MCF 10A (cell line): ENCODE results near the gene CAPN9. TPM values are rescaled to one million over a fixed set of nuclear protein-coding genes. Genes with fewer than 3 reads are reported as not detected.
A peak's percentile ranks its signal among the peaks of the same experiment; 100 is the strongest.

Source experiments
- BruUV-seq: library from RNA; stranded (reverse); fragments of 400-500 nt; replicated peaks from 2 replicates; lab custom pipeline; 2021; lab: Mats Ljungman, UMichigan
- CTCF ChIA-PET: fragments of 300-600 bp; sonication (Branson Sonifier 250); formaldehyde crosslinking; extraction: SDS; loops from one replicate; lab custom pipeline; 2021; ENCODE audit warnings: antibody characterized with exemption, inconsistent platforms; lab: Yijun Ruan, JAX
- POLR2A ChIA-PET: fragments of 300-600, 350-650 bp; sonication (Branson Sonifier 250); formaldehyde crosslinking; extraction: SDS; loops from one replicate; lab custom pipeline; 2020; ENCODE audit warnings: antibody characterized with exemption, inconsistent platforms; lab: Yijun Ruan, JAX
- DNase-seq: peaks from one replicate; pipeline ENCODE4 v3.0.0-alpha.2; 2018; ENCODE audit not compliant: unreplicated experiment
- H3K27ac Mint-ChIP-seq: one replicate; pipeline ENCODE4 v1.8.0; 2022; ENCODE audit warnings: mild to moderate bottlenecking, low read depth, mixed read lengths; ENCODE audit not compliant: unreplicated experiment
- H3K27me3 Mint-ChIP-seq: one replicate; pipeline ENCODE4 v1.8.0; 2022; ENCODE audit warnings: mixed read lengths; ENCODE audit not compliant: insufficient read depth, unreplicated experiment
- H3K36me3 Mint-ChIP-seq: one replicate; pipeline ENCODE4 v1.8.0; 2022; ENCODE audit warnings: mild to moderate bottlenecking, moderate library complexity, mixed read lengths; ENCODE audit not compliant: insufficient read depth, unreplicated experiment
- H3K4me1 Mint-ChIP-seq: one replicate; pipeline ENCODE4 v1.8.0; 2022; ENCODE audit warnings: mixed read lengths; ENCODE audit not compliant: insufficient read depth, unreplicated experiment
- H3K4me3 Mint-ChIP-seq: one replicate; pipeline ENCODE4 v1.8.0; 2022; ENCODE audit warnings: mild to moderate bottlenecking, moderate library complexity, mixed read lengths; ENCODE audit not compliant: unreplicated experiment
- H3K9me3 Mint-ChIP-seq: one replicate; pipeline ENCODE4 v1.8.0; 2022; ENCODE audit warnings: mixed read lengths; ENCODE audit not compliant: unreplicated experiment
- intact Hi-C: fragments of 100-400 bp; cut with micrococcal nuclease; formaldehyde crosslinking; loops from 2 replicates; pipeline ENCODE4 v1.14.1; 2022
- total RNA-seq: library from RNA; stranded (reverse); gene quantifications from 2 replicates; pipeline ENCODE4 v1.2.3, GENCODE V29; 2022
- TF ChIP-seq, protein P1 (sequence below): fragments of 200-600 bp; IDR thresholded peaks from one replicate; pipeline ENCODE4 v1.8.0; 2022; ENCODE audit warnings: antibody characterized with exemption, mild to moderate bottlenecking; ENCODE audit not compliant: unreplicated experiment

CAPN9 gene
- total RNA-seq, 1 experiment from 2014 or later: not detected

- no TSS peak for BruUV-seq
- ChIA-PET CTCF (interaction anchor here (0.6 to 2.1 kb wide), 22 partner anchors 9 to 379 kb away, joined by 3 to 12 read pairs (median 4); no protein-coding TSS in a partner anchor), POLR2A (interaction anchor here (1.0 to 2.5 kb wide), 2 partner anchors 99 to 130 kb away, joined by 3 to 11 read pairs; partner anchors contain the start of gene COG2)
- intact Hi-C loops: loop anchor here (1.0 to 2.0 kb wide), 3 partner anchors 92 to 140 kb away; partner anchors contain the start of gene COG2
- H3K36me3 Mint-ChIP-seq: no peaks in the 10 kb centered on the region
- TF ChIP-seq, protein P1, sequence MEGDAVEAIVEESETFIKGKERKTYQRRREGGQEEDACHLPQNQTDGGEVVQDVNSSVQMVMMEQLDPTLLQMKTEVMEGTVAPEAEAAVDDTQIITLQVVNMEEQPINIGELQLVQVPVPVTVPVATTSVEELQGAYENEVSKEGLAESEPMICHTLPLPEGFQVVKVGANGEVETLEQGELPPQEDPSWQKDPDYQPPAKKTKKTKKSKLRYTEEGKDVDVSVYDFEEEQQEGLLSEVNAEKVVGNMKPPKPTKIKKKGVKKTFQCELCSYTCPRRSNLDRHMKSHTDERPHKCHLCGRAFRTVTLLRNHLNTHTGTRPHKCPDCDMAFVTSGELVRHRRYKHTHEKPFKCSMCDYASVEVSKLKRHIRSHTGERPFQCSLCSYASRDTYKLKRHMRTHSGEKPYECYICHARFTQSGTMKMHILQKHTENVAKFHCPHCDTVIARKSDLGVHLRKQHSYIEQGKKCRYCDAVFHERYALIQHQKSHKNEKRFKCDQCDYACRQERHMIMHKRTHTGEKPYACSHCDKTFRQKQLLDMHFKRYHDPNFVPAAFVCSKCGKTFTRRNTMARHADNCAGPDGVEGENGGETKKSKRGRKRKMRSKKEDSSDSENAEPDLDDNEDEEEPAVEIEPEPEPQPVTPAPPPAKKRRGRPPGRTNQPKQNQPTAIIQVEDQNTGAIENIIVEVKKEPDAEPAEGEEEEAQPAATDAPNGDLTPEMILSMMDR: peak; percentile 54
- H3K27me3 Mint-ChIP-seq: no peaks in the 10 kb centered on the region
- H3K4me1 Mint-ChIP-seq: peaks cover 7% of the 10 kb centered on the region
- no peaks in the 10 kb centered on the region for H3K9me3 Mint-ChIP-seq
- peak; percentile 72 for DNase-seq
- H3K27ac Mint-ChIP-seq: no peak overlapping the region
- H3K4me3 Mint-ChIP-seq: no peak overlapping the region
Observed at GRCh38 chr1:230772457-230773395, 25.5 kb downstream of the CAPN9 start.

DNA sequence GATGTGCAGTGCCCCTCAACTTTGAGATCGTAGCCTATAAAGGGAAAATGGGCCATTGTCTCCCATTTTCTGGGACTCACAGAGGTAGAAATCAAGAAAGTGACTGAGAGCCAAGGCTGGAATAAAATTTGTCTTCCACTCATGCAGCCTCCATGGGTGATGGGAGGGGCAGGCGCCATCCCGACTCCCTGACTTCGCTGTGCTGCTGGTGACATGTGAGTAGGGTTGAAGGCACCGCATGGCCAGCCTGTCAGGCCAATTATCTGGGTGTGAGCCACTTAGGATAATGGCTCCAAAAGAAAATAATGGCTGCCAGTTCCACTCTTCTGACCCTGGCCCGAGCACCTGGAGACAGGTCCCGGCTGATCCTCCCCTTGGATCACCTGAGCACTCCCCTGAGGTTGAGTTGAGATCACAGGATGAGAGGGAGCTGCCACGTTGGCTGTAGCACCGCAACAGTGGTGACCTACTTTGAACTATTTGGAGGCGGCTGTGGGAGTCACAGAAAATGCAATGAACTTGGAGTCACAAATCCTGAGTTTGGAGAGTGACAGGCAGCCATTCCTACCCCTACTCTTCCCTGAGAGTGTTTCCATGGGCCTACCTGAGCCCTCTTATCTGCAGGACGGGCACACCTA is 26.3 kb downstream of the CAPN9 start:
- no peaks in the 10 kb centered on the region for H3K36me3 Mint-ChIP-seq
- H3K27me3 Mint-ChIP-seq: no peaks in the 10 kb centered on the region
- POLR2A ChIA-PET: interaction anchor here (0.6 to 2.5 kb wide), 3 partner anchors 94 to 131 kb away, joined by 3 to 11 read pairs (median 3); partner anchors contain the start of gene COG2
- H3K9me3 Mint-ChIP-seq: no peaks in the 10 kb centered on the region
- TF ChIP-seq, protein P1: no peak
- DNase-seq: no peak
- peaks cover 7% of the 10 kb centered on the region for H3K4me1 Mint-ChIP-seq
- H3K27ac Mint-ChIP-seq: no peak overlapping the region
- CTCF ChIA-PET: interaction anchor here (0.7 to 2.1 kb wide), 13 partner anchors 8 to 1515 kb away, joined by 3 to 12 read pairs (median 4); no protein-coding TSS in a partner anchor
- no TSS peak for BruUV-seq
- no peak overlapping the region for H3K4me3 Mint-ChIP-seq
- intact Hi-C loops: loop anchor here (1.0 to 2.0 kb wide), 3 partner anchors 93 to 141 kb away; partner anchors contain the start of gene COG2

- no peak overlapping the region for H3K4me3 Mint-ChIP-seq
- intact Hi-C loops: no loop called here
- TF ChIP-seq, protein P1: no peak
- no peaks in the 10 kb centered on the region for H3K36me3 Mint-ChIP-seq
- peak; percentile 40 for DNase-seq
- H3K27me3 Mint-ChIP-seq: no peaks in the 10 kb centered on the region
- H3K9me3 Mint-ChIP-seq: no peaks in the 10 kb centered on the region
- no peak overlapping the region for H3K27ac Mint-ChIP-seq
- ChIA-PET CTCF (no interaction called here), POLR2A (interaction anchor here (0.6 kb wide), 1 partner anchor 262 kb away, joined by 5 read pairs; no protein-coding TSS in a partner anchor)
- no peaks in the 10 kb centered on the region for H3K4me1 Mint-ChIP-seq
- BruUV-seq: no TSS peak
Observed at GRCh38 chr1:230778916-230779590, 31.9 kb downstream of the CAPN9 start.
